OCI-LY1 (cell line): ENCODE results near the gene ID2.

Source experiments
- H2AFZ ChIP-seq: fragments of 200-600 bp; sonication (generic), shearing (Covaris generic); 2 replicates; pipeline ENCODE4 v1.6.0; 2014; ENCODE audit warnings: antibody characterized with exemption, mild to moderate bottlenecking, low read length
- H3F3A ChIP-seq: fragments of 200-600 bp; sonication (generic), shearing (Covaris generic); 2 replicates; pipeline ENCODE4 v1.6.0; 2014; ENCODE audit warnings: mild to moderate bottlenecking, antibody characterized with exemption, low read length, moderate library complexity; ENCODE audit not compliant: insufficient read depth
- H3K27ac ChIP-seq: fragments of 200-600 bp; sonication (generic); 2 replicates; pipeline ENCODE4 v1.5.1; 2014; ENCODE audit warnings: low read length, mixed run types, mild to moderate bottlenecking, low read depth; ENCODE audit not compliant: poor library complexity, severe bottlenecking
- H3K27me3 ChIP-seq: fragments of 200-600 bp; sonication (generic); 2 replicates; pipeline ENCODE4 v1.6.0; 2014; ENCODE audit warnings: antibody characterized with exemption, mild to moderate bottlenecking, low read length, moderate library complexity; ENCODE audit not compliant: insufficient read depth
- H3K36me3 ChIP-seq: fragments of 200-600 bp; sonication (generic); 2 replicates; pipeline ENCODE4 v1.6.1; 2014; ENCODE audit warnings: mild to moderate bottlenecking, antibody characterized with exemption, low read length, moderate library complexity, mixed read lengths; ENCODE audit not compliant: insufficient read depth
- H3K4me1 ChIP-seq: fragments of 200-600 bp; sonication (generic); 2 replicates; pipeline ENCODE4 v1.5.1; 2014; ENCODE audit warnings: mild to moderate bottlenecking, low read length, moderate library complexity; ENCODE audit not compliant: insufficient read depth, severe bottlenecking
- H3K4me2 ChIP-seq: fragments of 200-600 bp; sonication (generic), shearing (Covaris generic); 2 replicates; pipeline ENCODE4 v1.6.1; 2014; ENCODE audit warnings: low read length
- H3K4me3 ChIP-seq: fragments of 200-600 bp; sonication (generic); 2 replicates; pipeline ENCODE4 v1.5.1; 2014; ENCODE audit warnings: low read length, low read depth, mild to moderate bottlenecking, mixed read lengths; ENCODE audit not compliant: poor library complexity, severe bottlenecking
- H3K79me2 ChIP-seq: fragments of 200-600 bp; shearing (Covaris generic); 2 replicates; pipeline ENCODE4 v1.6.1; 2016; ENCODE audit warnings: mixed run types, low read length, mixed read lengths; ENCODE audit not compliant: insufficient read depth
- H3K9ac ChIP-seq: fragments of 200-600 bp; sonication (generic), shearing (Covaris generic); 2 replicates; pipeline ENCODE4 v1.6.1; 2014; ENCODE audit warnings: mild to moderate bottlenecking, low read length, mixed read lengths
- H3K9me2 ChIP-seq: fragments of 200-600 bp; sonication (generic), shearing (Covaris generic); 2 replicates; pipeline ENCODE4 v1.6.1; 2014; ENCODE audit warnings: low read depth, mild to moderate bottlenecking, low read length, mixed read lengths
- H3K9me3 ChIP-seq: fragments of 200-600 bp; shearing (Covaris generic); 2 replicates; pipeline ENCODE4 v1.6.1; 2014; ENCODE audit warnings: low read length, mixed read lengths
- H4K20me1 ChIP-seq: fragments of 200-600 bp; sonication (generic), shearing (Covaris generic); 2 replicates; pipeline ENCODE4 v1.6.0; 2016; ENCODE audit warnings: mild to moderate bottlenecking, low read length; ENCODE audit not compliant: insufficient read depth
- EZH2 ChIP-seq: fragments of 200-600 bp; sonication (generic), shearing (Covaris generic); IDR thresholded peaks from 2 replicates; pipeline ENCODE4 v1.8.0; 2017; ENCODE audit warnings: borderline replicate concordance, mixed run types, mild to moderate bottlenecking, antibody characterized with exemption, low read length, moderate library complexity, mixed read lengths
- TF ChIP-seq, protein P1 (sequence below): fragments of 200-600 bp; sonication (generic), shearing (Covaris generic); IDR thresholded peaks from 2 replicates; pipeline ENCODE4 v1.5.1; 2017; ENCODE audit warnings: mild to moderate bottlenecking, antibody characterized with exemption, low read length, moderate library complexity, mixed read lengths

Gene ID2

DNA sequence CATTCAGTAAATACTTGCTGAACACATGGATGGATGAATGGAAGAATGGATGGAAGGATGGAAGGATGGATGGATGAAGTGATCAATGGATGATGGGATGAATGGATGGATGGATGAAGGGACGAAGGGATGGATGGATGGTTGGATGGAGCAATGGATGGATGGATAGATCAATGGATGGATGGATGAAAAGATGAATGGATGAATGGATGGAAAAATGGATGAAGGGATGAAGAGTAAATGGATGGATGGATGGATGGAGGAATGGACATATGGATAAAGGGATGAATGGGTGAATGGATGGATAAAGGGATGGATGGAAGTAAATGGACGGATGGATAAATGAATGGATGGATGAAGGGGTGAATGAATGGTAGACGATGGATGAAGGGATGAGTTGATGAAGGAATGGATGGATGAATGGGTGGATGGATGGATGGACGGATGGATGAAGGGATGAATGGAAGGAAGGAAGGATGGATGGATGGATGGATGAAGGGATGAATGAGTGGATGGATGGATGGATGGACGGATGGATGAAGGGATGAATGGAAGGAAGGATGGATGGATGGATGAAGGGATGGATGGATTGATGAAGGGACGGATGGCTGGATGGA, 13.9 kb upstream of the ID2 start:
- no peaks in the 10 kb centered on the region for H3K9me3 ChIP-seq
- no peak overlapping the region for H2AFZ ChIP-seq
- H3K79me2 ChIP-seq = no peaks in the 10 kb centered on the region
- H3K9me2 ChIP-seq = no peaks in the 10 kb centered on the region
- H4K20me1 ChIP-seq = no peaks in the 10 kb centered on the region
- TF ChIP-seq EZH2 = no peak
- TF ChIP-seq, protein P1, sequence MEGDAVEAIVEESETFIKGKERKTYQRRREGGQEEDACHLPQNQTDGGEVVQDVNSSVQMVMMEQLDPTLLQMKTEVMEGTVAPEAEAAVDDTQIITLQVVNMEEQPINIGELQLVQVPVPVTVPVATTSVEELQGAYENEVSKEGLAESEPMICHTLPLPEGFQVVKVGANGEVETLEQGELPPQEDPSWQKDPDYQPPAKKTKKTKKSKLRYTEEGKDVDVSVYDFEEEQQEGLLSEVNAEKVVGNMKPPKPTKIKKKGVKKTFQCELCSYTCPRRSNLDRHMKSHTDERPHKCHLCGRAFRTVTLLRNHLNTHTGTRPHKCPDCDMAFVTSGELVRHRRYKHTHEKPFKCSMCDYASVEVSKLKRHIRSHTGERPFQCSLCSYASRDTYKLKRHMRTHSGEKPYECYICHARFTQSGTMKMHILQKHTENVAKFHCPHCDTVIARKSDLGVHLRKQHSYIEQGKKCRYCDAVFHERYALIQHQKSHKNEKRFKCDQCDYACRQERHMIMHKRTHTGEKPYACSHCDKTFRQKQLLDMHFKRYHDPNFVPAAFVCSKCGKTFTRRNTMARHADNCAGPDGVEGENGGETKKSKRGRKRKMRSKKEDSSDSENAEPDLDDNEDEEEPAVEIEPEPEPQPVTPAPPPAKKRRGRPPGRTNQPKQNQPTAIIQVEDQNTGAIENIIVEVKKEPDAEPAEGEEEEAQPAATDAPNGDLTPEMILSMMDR = no peak
- H3K36me3 ChIP-seq = no peaks in the 10 kb centered on the region
- no peak overlapping the region for H3K4me3 ChIP-seq
- no peaks in the 10 kb centered on the region for H3F3A ChIP-seq
- peaks cover 8% of the 10 kb centered on the region; the same call in 1 of the 2 replicates for H3K27me3 ChIP-seq
- no peak overlapping the region for H3K4me2 ChIP-seq
- H3K27ac ChIP-seq = no peak overlapping the region
- peaks cover 17% of the 10 kb centered on the region for H3K4me1 ChIP-seq
- H3K9ac ChIP-seq = no peak overlapping the region

DNA sequence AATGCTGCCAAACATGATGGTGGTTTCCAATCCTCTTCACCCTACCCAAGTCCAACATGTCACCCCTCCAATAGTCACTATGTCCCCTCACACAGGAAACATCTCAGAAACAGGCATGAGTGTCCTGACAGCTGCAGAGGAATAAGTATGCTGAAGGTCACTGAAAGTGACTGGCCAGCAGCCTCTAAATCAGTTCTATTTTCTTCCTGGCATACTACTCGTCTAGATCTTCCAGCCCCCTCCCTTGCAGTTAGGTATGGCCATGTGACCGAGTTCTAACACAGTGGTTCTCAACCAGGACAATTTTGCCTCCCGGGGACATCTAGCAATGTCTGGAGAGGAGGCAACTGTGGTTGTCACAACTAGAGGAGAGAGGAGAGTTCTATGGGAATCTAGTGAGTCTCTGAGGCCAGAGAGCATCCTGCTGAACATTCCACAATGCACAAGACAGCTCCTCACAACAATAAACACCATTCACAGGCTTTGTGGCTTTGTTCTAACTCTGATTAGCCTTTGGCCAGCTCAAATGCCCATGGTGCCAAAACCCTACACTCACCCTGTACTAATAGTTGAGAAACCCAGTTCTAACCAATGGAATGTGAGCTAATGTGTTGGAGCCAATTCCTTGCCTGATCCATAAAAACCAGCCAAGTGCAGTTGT, 12.6 kb upstream of the ID2 start:
- peaks cover 15% of the 10 kb centered on the region; the same call in 1 of the 2 replicates for H3K27me3 ChIP-seq
- peaks cover 5% of the 10 kb centered on the region for H3K4me1 ChIP-seq
- H3F3A ChIP-seq = no peaks in the 10 kb centered on the region
- TF ChIP-seq, protein P1 = no peak
- TF ChIP-seq EZH2 = no peak
- H2AFZ ChIP-seq = no peak overlapping the region
- no peaks in the 10 kb centered on the region for H3K9me2 ChIP-seq
- peaks cover 7% of the 10 kb centered on the region; the same call in 1 of the 2 replicates for H3K9me3 ChIP-seq
- H3K79me2 ChIP-seq = no peaks in the 10 kb centered on the region
- H3K9ac ChIP-seq = no peak overlapping the region
- H3K27ac ChIP-seq = no peak overlapping the region
- peaks cover under 1% of the 10 kb centered on the region; the same call in 1 of the 2 replicates for H3K36me3 ChIP-seq
- H4K20me1 ChIP-seq = no peaks in the 10 kb centered on the region
- H3K4me2 ChIP-seq = no peak overlapping the region
- no peak overlapping the region for H3K4me3 ChIP-seq

DNA sequence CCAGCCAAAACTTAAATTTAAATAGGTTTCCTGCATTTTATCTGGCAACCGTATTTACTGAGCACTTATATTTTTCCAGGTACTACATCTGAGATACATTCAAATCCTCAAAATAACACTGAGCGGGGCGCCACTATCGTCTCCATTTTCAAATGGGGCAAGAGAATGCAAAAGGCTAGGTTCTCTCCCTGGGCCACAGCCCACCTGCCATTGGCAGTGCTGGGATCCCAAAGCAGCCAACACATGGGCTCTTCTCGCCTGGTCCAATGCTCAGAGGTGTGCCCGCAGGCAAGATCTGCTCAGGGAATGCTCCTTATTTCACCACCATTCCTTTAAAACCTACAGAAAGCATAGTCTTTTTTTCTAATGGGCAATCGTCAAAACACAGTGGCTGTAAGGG, 11.3 kb upstream of the ID2 start:
- Histone ChIP-seq H3K9ac (no peak overlapping the region), H3K9me2 (no peaks in the 10 kb centered on the region), H4K20me1 (no peaks in the 10 kb centered on the region), H3K79me2 (no peaks in the 10 kb centered on the region), H3F3A (no peaks in the 10 kb centered on the region), H3K27me3 (peaks cover 15% of the 10 kb centered on the region; the same call in 1 of the 2 replicates), H2AFZ (no peak overlapping the region), H3K4me2 (no peak overlapping the region), H3K4me1 (no peaks in the 10 kb centered on the region), H3K4me3 (no peak overlapping the region), H3K36me3 (peaks cover 5% of the 10 kb centered on the region; the same call in 1 of the 2 replicates), H3K27ac (no peak overlapping the region), H3K9me3 (peaks cover 14% of the 10 kb centered on the region; the same call in 1 of the 2 replicates)
- TF ChIP-seq, protein P1 = no peak
- no peak for TF ChIP-seq EZH2
